ENCODE measurements around the gene CACNG8. TPM values are rescaled to one million over a fixed set of nuclear protein-coding genes. Genes with fewer than 3 reads are reported as not detected.
A peak's percentile ranks its signal among the peaks of the same experiment; 100 is the strongest.

The CACNG8 gene
- total and polyA plus RNA-seq, 4 donors, result 0.01 to 0.15 (median 0.06) TPM; not detected in 1

GRCh38 chr19:54024660-54025059, 61.9 kb downstream of the CACNG8 start:
- DNase-seq, result no peak
- H3K36me3 ChIP-seq (ENCODE audit: control insufficient read depth in 4 of 4, insufficient read depth in 4 of 4, low read length in 4 of 4), result no peaks in the 10 kb centered on the region
- TF ChIP-seq CTCF (IDR thresholded peaks at IDR 0.05; ENCODE audit: control extremely low read depth, extremely low read depth), result no peak
- H3K27me3 ChIP-seq (ENCODE audit: control insufficient read depth in 3 of 3, insufficient read depth in 3 of 3, low read length in 2 of 3), result no peaks in the 10 kb centered on the region
- no peak overlapping the region for H3K27ac ChIP-seq (ENCODE audit: low read depth in 1 of 2, low read length in 1 of 2)
- H3K4me3 ChIP-seq, result no peak overlapping the region
- no peaks in the 10 kb centered on the region for H3K4me1 ChIP-seq (ENCODE audit: control insufficient read depth in 5 of 5, insufficient read depth in 5 of 5, low read length in 5 of 5)
- no peak for ATAC-seq (ENCODE audit: insufficient read depth, low FRiP score)
- no peak overlapping the region for H3K9ac ChIP-seq (ENCODE audit: insufficient read depth in 1 of 2, low read length in 2 of 2)
- WGBS, 2 donors, result 77 to 82% methylated on average over 9 of the region's 9 CpGs
- peaks cover 0 to 3% (median 0%) of the 10 kb centered on the region in 4 donors for H3K9me3 ChIP-seq (ENCODE audit: control insufficient read depth in 4 of 4, insufficient read depth in 3 of 4, low read length in 3 of 4)

DNA sequence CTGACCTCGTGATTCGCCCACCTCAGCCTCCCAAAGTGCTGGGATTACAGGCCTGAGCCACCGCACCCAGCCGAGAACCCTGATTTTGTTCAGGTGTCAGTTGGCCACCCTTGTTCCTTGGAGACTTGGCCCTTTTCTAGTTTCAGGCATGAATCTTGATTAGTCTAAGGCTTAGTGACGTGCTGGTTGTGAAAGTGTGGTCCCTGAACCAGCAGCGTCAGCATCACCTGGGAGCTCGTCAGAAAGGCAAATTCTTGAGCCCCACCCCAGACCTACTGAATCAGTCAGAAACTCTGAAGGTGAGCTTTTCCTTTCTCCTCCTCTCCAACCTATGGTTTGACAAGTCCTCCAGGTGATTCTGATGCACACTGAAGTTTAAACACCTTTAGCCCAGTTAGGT, 63.9 kb downstream of the CACNG8 start:
- 71 to 78% methylated on average over 7 of the region's 7 CpGs for WGBS, 2 donors
- no peak for ATAC-seq (ENCODE audit: insufficient read depth, low FRiP score)

GRCh38 chr19:54029301-54029700, 66.6 kb downstream of the CACNG8 start:
- H3K4me1 ChIP-seq (ENCODE audit: control insufficient read depth in 5 of 5, insufficient read depth in 5 of 5, low read length in 5 of 5), result no peaks in the 10 kb centered on the region
- DNase-seq (no peak), ATAC-seq (ENCODE audit: insufficient read depth, low FRiP score) (no peak)
- H3K36me3 ChIP-seq (ENCODE audit: control insufficient read depth in 4 of 4, insufficient read depth in 4 of 4, low read length in 4 of 4), result no peaks in the 10 kb centered on the region
- peaks cover 0 to 3% (median 0%) of the 10 kb centered on the region in 4 donors for H3K9me3 ChIP-seq (ENCODE audit: control insufficient read depth in 4 of 4, insufficient read depth in 3 of 4, low read length in 3 of 4)
- H3K4me3 ChIP-seq, result no peak overlapping the region
- no peak for TF ChIP-seq CTCF (IDR thresholded peaks at IDR 0.05; ENCODE audit: control extremely low read depth, extremely low read depth)
- no peak overlapping the region for H3K27ac ChIP-seq (ENCODE audit: low read depth in 1 of 2, low read length in 1 of 2)
- H3K9ac ChIP-seq (ENCODE audit: insufficient read depth in 1 of 2, low read length in 2 of 2), result no peak overlapping the region
- WGBS, 2 donors, result 60 to 70% methylated on average over 3 of the region's 3 CpGs
- H3K27me3 ChIP-seq (ENCODE audit: control insufficient read depth in 3 of 3, insufficient read depth in 3 of 3, low read length in 2 of 3), result peaks cover 0 to 2% (median 0%) of the 10 kb centered on the region in 3 donors

More for the DNA sequence above, 63.9 kb downstream of the CACNG8 start:
- Histone ChIP-seq H3K9me3 (ENCODE audit: control insufficient read depth in 4 of 4, insufficient read depth in 3 of 4, low read length in 3 of 4) (peaks cover 0 to 3% (median 0%) of the 10 kb centered on the region in 4 donors), H3K27me3 (ENCODE audit: control insufficient read depth in 3 of 3, insufficient read depth in 3 of 3, low read length in 2 of 3) (peaks cover 0 to 2% (median 0%) of the 10 kb centered on the region in 3 donors), H3K36me3 (ENCODE audit: control insufficient read depth in 4 of 4, insufficient read depth in 4 of 4, low read length in 4 of 4) (no peaks in the 10 kb centered on the region), H3K4me3 (no peak overlapping the region), H3K4me1 (ENCODE audit: control insufficient read depth in 5 of 5, insufficient read depth in 5 of 5, low read length in 5 of 5) (no peaks in the 10 kb centered on the region), H3K9ac (ENCODE audit: insufficient read depth in 1 of 2, low read length in 2 of 2) (no peak overlapping the region), H3K27ac (ENCODE audit: low read depth in 1 of 2, low read length in 1 of 2) (no peak overlapping the region)
- no peak for TF ChIP-seq CTCF (IDR thresholded peaks at IDR 0.05; ENCODE audit: control extremely low read depth, extremely low read depth)
- DNase-seq, result no peak

DNA sequence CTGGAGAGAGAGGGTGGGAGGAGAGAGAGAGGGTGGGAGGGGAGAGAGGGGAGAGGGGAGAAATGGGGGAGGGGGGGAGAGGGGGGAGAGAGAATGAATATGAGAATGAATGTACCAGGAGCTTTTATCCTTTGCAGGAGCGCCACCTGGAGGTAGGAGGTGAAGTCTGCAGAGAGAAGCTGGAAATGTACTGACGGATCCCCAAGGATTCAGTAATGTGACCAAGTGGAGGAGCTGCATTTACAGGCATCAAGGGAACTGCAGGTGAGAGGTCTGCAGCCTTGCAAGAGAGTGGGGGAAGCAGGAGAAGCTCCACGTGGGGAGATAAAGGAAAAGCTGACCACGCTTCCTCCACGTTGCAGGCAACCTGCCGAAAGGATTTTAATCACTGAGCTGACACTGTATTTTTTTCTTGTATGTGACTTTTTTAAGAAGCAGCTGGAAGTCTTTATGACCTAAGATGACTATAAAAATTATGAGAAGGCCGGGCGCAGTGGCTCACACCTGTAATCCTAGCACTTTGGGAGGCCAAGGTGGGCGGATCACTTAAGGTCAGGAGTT, 67.3 kb downstream of the CACNG8 start:
- Histone ChIP-seq H3K4me1 (ENCODE audit: control insufficient read depth in 5 of 5, insufficient read depth in 5 of 5, low read length in 5 of 5) (no peaks in the 10 kb centered on the region), H3K27me3 (ENCODE audit: control insufficient read depth in 3 of 3, insufficient read depth in 3 of 3, low read length in 2 of 3) (peaks cover 0 to 2% (median 0%) of the 10 kb centered on the region in 3 donors), H3K36me3 (ENCODE audit: control insufficient read depth in 4 of 4, insufficient read depth in 4 of 4, low read length in 4 of 4) (no peaks in the 10 kb centered on the region), H3K9ac (ENCODE audit: insufficient read depth in 1 of 2, low read length in 2 of 2) (no peak overlapping the region), H3K27ac (ENCODE audit: low read depth in 1 of 2, low read length in 1 of 2) (no peak overlapping the region), H3K9me3 (ENCODE audit: control insufficient read depth in 4 of 4, insufficient read depth in 3 of 4, low read length in 3 of 4) (no peaks in the 10 kb centered on the region), H3K4me3 (no peak overlapping the region)
- WGBS, 2 donors, result 35 to 44% methylated on average over 9 of the region's 9 CpGs
- DNase-seq (peak; percentile 36 to 42 (median 39)), ATAC-seq (ENCODE audit: insufficient read depth, low FRiP score) (no peak)
- TF ChIP-seq CTCF (IDR thresholded peaks at IDR 0.05; ENCODE audit: control extremely low read depth, extremely low read depth), result peak; percentile 53

All from lung (tissue), 12 donors.